Activated naive CD4-positive, alpha-beta T cell treated with anti-CD3 and anti-CD28 coated beads, Interleukin-2, amount 10 ng/mL, durations not matched to agents 7 days and 5 days (primary cell): ENCODE results near the gene UCN2.
A peak's percentile ranks its signal among the peaks of the same experiment; 100 is the strongest.

Source experiments
- CTCF ChIA-PET: fragments of 350-600 bp; sonication (Branson Sonifier 250); formaldehyde crosslinking; loops from one replicate; lab custom pipeline; 2021; ENCODE audit warnings: antibody characterized with exemption; lab: Charles Lee
- DNase-seq: peaks from one replicate; pipeline ENCODE4 v3.0.0-alpha.2; 2020
- H3K27ac Mint-ChIP-seq: one replicate; pipeline ENCODE4 v1.8.0; 2021; ENCODE audit warnings: mild to moderate bottlenecking, moderate library complexity, mixed read lengths
- H3K27me3 Mint-ChIP-seq: one replicate; pipeline ENCODE4 v1.8.0; 2021; ENCODE audit warnings: mild to moderate bottlenecking, mixed read lengths
- H3K36me3 Mint-ChIP-seq: one replicate; pipeline ENCODE4 v1.8.0; 2021; ENCODE audit warnings: mixed read lengths
- H3K4me1 Mint-ChIP-seq: one replicate; pipeline ENCODE4 v1.8.0; 2021; ENCODE audit warnings: mixed read lengths
- H3K4me3 Mint-ChIP-seq: one replicate; pipeline ENCODE4 v1.8.0; 2021; ENCODE audit warnings: mild to moderate bottlenecking, moderate library complexity, mixed read lengths
- H3K9me3 Mint-ChIP-seq: one replicate; pipeline ENCODE4 v1.8.0; 2021; ENCODE audit warnings: mixed read lengths

Gene UCN2

DNA sequence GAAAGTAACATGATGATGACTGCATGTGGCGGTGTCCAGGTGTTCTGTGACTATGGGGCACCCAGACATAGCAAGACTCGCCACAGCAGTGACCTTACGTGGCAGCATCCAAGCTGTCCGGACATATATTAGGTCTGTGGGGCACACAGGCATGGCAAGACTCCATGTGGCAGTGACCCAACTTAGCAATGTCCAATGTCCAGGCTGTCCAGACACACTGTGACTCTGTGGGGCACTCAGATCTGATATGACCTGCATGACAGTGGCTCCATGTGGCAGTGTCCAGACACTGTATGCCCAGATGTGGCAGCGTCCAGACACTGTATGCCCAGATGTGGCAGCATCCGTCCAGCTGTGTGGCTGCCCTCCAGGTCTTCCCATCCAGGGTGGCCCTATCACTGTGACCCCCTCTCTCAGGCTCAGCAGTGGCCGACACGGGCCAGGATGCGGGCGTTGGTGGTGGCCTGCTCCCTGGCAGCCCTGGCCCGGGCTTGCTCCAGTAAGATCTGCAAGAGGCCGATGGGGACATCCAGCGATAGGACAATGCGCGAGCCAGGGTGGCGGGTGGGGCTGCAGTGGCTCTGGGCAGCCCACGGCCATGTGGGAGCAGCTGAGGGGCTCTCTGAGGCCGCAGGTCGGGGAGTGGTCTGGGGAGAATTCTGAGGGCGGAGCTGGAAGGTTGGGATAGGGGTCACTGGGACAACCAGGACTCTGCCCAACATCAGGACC, 1.1 kb downstream of the UCN2 start:
- no peak overlapping the region for H3K27ac Mint-ChIP-seq
- H3K4me1 Mint-ChIP-seq = peaks cover 31% of the 10 kb centered on the region
- DNase-seq = no peak
- no peaks in the 10 kb centered on the region for H3K36me3 Mint-ChIP-seq
- H3K9me3 Mint-ChIP-seq = no peaks in the 10 kb centered on the region
- no peak overlapping the region for H3K4me3 Mint-ChIP-seq
- CTCF ChIA-PET = interaction anchor here (1.4 to 1.5 kb wide), 2 partner anchors 73 to 162 kb away, joined by 3 to 5 read pairs; partner anchors contain the start of gene SLC26A6
- peaks cover 33% of the 10 kb centered on the region for H3K27me3 Mint-ChIP-seq

- Mint-ChIP-seq H3K4me1 (peaks cover 36% of the 10 kb centered on the region), H3K4me3 (no peak overlapping the region), H3K27ac (no peak overlapping the region), H3K9me3 (no peaks in the 10 kb centered on the region), H3K27me3 (peaks cover 33% of the 10 kb centered on the region), H3K36me3 (no peaks in the 10 kb centered on the region)
- CTCF ChIA-PET = interaction anchor here (1.4 to 5.0 kb wide), 3 partner anchors 12 to 161 kb away, joined by 5 to 25 read pairs (median 5); no protein-coding TSS in a partner anchor
- peak; percentile 40 for DNase-seq
Measured at GRCh38 chr3:48561045-48561736, 2.4 kb downstream of the UCN2 start.

DNA sequence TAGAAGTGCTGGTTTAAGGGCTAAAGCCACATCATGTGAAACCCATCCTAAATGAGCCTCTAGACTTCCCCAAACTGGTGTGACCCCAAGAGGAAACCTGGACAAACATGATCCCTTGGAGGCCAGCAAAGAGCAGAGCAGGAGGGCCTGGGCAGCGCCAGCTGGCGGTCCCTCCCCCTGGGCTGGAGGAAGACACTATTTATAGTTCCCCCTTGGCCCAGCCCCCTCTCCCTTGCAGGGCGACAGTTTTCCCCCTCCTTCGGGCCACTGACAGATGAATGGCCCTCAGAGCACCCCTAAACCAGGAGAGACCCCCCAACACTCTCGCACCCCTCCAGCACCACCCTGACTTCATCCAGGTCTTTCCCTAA, 2.9 kb downstream of the UCN2 start:
- no peak overlapping the region for H3K27ac Mint-ChIP-seq
- CTCF ChIA-PET = interaction anchor here (0.7 to 5.0 kb wide), 4 partner anchors 12 to 160 kb away, joined by 3 to 25 read pairs (median 5); partner anchors contain the start of gene SLC26A6
- no peak for DNase-seq
- peaks cover 33% of the 10 kb centered on the region for H3K27me3 Mint-ChIP-seq
- peaks cover 35% of the 10 kb centered on the region for H3K4me1 Mint-ChIP-seq
- peaks cover 3% of the 10 kb centered on the region for H3K36me3 Mint-ChIP-seq
- H3K4me3 Mint-ChIP-seq = no peak overlapping the region
- H3K9me3 Mint-ChIP-seq = no peaks in the 10 kb centered on the region

- DNase-seq = no peak
- H3K36me3 Mint-ChIP-seq = peaks cover 15% of the 10 kb centered on the region
- peaks cover 33% of the 10 kb centered on the region for H3K27me3 Mint-ChIP-seq
- H3K9me3 Mint-ChIP-seq = no peaks in the 10 kb centered on the region
- CTCF ChIA-PET = interaction anchor here (0.9 to 5.0 kb wide), 15 partner anchors 9 to 364 kb away, joined by 3 to 26 read pairs (median 5); partner anchors contain the start of genes ATRIP, CELSR3 and UQCRC1
- peaks cover 52% of the 10 kb centered on the region for H3K4me1 Mint-ChIP-seq
- H3K27ac Mint-ChIP-seq = no peak overlapping the region
- H3K4me3 Mint-ChIP-seq = peak overlapping the region; percentile 2
Measured at GRCh38 chr3:48558493-48559134, 5.0 kb downstream of the UCN2 start.

GRCh38 chr3:48556796-48557626, 6.6 kb downstream of the UCN2 start, which contains the start of gene PFKFB4:
Gene PFKFB4, minus strand, starts transcription at chr3:48556803. Its CDS starts 26 bp downstream, at chr3:48556777.
- Mint-ChIP-seq H3K9me3 (no peaks in the 10 kb centered on the region), H3K36me3 (peaks cover 17% of the 10 kb centered on the region), H3K4me3 (peak within 1 kb of the TSS; percentile 82), H3K4me1 (peaks cover 61% of the 10 kb centered on the region), H3K27me3 (peaks cover 22% of the 10 kb centered on the region), H3K27ac (peak within 1 kb of the TSS; percentile 87)
- CTCF ChIA-PET = interaction anchor here (0.9 to 5.0 kb wide), 11 partner anchors 8 to 286 kb away, joined by 3 to 26 read pairs (median 9); partner anchors contain the start of gene SLC26A6
- DNase-seq = peak; percentile 100

- H3K4me3 Mint-ChIP-seq = peak overlapping the region; percentile 82
- H3K4me1 Mint-ChIP-seq = peaks cover 59% of the 10 kb centered on the region
Measured at GRCh38 chr3:48555949-48556795, 7.4 kb downstream of the UCN2 start.

DNA sequence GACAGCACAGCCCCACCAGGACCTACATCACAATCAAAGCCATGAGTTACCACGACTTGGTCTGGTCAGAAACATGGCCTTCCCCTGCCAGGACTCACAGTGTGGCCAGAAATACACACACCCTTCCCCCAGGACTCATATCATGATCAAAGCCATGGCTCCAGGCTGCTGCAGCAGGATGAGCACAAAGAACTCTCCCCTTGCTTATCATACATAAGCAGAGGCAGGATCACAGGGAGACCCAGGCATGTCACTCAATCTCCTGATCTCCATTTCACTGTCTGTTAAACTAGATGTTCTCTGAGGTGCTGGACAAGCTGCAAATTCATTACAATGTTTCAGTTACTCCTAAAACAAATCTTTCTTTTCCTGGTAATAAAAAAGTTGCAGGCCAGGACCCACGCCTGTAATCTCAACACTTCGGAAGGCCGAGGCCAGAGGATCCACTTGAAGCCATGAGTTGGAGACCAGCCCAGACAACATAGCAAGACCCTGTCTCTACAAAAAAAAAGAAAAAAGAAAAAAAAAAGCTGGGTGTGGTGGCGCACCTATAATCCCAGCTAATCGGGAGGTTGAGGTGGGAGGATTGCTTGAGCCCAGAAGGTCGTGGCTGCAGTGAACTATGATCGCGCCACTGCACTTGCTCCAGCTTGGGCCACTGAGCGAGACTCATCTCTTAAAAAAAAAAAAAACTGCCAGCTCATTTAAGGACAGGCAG, 8.2 kb downstream of the UCN2 start:
- CTCF ChIA-PET = interaction anchor here (0.7 to 2.5 kb wide), 6 partner anchors 9 to 282 kb away, joined by 3 to 16 read pairs (median 4); partner anchors contain the start of gene SLC26A6
- Mint-ChIP-seq H3K4me3 (peak overlapping the region; percentile 82), H3K27ac (no peak overlapping the region), H3K4me1 (peaks cover 58% of the 10 kb centered on the region), H3K9me3 (no peaks in the 10 kb centered on the region), H3K27me3 (peaks cover 8% of the 10 kb centered on the region), H3K36me3 (peaks cover 22% of the 10 kb centered on the region)
- no peak for DNase-seq

More at GRCh38 chr3:48555949-48556795, 7.4 kb downstream of the UCN2 start:
- no peak for DNase-seq
- H3K27me3 Mint-ChIP-seq = peaks cover 16% of the 10 kb centered on the region
- peak overlapping the region; percentile 87 for H3K27ac Mint-ChIP-seq
- CTCF ChIA-PET = interaction anchor here (0.7 to 5.0 kb wide), 12 partner anchors 7 to 361 kb away, joined by 3 to 26 read pairs (median 4); partner anchors contain the start of gene SLC26A6
- H3K9me3 Mint-ChIP-seq = no peaks in the 10 kb centered on the region
- H3K36me3 Mint-ChIP-seq = peaks cover 17% of the 10 kb centered on the region

DNA sequence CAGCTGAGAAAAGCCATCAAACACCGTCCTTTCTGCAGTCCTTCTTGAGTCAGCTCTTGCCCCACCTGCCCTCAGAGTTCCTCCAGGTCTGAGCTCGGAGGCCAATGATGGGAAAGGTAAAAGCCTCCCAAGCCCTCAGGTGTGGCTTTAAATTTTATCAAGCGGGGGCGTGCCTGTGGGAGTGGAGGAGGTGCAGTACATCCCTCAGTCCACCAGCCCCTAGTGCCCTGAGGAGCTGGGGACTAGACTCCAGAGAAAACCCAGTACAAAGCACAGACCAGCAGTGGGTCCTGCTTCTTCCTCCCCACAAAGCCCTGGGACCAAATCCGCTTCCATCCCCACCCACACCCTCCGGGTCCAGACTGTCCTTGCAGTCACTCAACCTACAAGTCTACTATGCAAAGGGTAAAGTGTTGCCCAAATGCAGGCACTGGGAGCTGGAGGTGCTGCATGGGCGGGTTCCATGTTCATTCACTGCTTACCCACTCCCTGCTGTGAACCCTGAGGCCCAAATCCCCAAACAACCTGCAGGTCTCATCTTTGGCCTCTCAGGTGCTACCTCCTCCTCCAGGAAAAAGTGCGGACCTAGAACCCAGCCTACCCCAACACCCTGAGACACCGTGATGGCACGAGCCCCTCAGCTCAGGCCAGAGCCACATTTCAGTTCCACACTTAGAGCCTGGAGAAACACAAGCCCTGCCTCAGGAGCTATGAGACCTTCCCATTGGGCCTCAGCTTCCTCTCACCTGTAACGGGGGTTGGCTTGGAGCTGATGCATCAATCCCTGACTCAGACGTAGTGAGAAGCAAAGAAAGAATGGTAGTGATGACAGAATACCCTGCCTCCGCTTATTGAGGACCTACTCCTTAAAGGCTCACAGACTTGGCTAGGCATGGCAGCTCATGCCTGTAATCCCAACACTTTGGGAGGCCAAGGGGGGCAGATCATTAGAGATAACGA, 9.4 kb downstream of the UCN2 start:
- DNase-seq = no peak
- no peak overlapping the region for H3K27ac Mint-ChIP-seq
- H3K4me1 Mint-ChIP-seq = peaks cover 56% of the 10 kb centered on the region
- peak overlapping the region; percentile 82 for H3K4me3 Mint-ChIP-seq
- H3K9me3 Mint-ChIP-seq = no peaks in the 10 kb centered on the region
- H3K36me3 Mint-ChIP-seq = peaks cover 25% of the 10 kb centered on the region
- H3K27me3 Mint-ChIP-seq = peaks cover under 1% of the 10 kb centered on the region
- CTCF ChIA-PET = interaction anchor here (0.6 to 7.5 kb wide), 6 partner anchors 10 to 156 kb away, joined by 3 to 91 read pairs (median 4); partner anchors contain the start of genes ATRIP, CCDC51 and TMA7

DNA sequence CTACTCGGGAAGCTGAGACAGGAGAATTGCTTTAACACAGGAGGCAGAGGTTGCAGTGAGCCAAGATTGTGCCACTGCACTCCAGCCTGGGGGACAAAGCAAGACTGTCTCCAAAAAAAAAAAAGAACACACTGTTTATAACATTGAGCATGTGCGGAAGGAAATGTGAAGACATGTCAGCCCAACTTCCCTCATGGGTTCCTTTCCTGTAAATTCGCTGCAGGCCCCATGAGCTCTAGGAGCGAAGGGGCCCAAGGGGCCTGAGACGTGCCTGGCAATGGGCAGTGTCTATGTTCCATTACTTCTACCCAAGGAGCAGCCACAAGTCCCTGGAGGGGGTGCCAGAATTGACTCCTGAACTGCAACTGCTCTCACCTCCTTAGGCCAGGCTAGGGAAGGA, 10.2 kb downstream of the UCN2 start:
- peaks cover 32% of the 10 kb centered on the region for H3K36me3 Mint-ChIP-seq
- no peak overlapping the region for H3K4me3 Mint-ChIP-seq
- DNase-seq = no peak
- H3K27ac Mint-ChIP-seq = no peak overlapping the region
- peaks cover 55% of the 10 kb centered on the region for H3K4me1 Mint-ChIP-seq
- no peaks in the 10 kb centered on the region for H3K27me3 Mint-ChIP-seq
- CTCF ChIA-PET = interaction anchor here (0.6 to 7.5 kb wide), 6 partner anchors 11 to 153 kb away, joined by 3 to 91 read pairs (median 4); partner anchors contain the start of genes ATRIP, CCDC51 and TMA7
- H3K9me3 Mint-ChIP-seq = no peaks in the 10 kb centered on the region

DNA sequence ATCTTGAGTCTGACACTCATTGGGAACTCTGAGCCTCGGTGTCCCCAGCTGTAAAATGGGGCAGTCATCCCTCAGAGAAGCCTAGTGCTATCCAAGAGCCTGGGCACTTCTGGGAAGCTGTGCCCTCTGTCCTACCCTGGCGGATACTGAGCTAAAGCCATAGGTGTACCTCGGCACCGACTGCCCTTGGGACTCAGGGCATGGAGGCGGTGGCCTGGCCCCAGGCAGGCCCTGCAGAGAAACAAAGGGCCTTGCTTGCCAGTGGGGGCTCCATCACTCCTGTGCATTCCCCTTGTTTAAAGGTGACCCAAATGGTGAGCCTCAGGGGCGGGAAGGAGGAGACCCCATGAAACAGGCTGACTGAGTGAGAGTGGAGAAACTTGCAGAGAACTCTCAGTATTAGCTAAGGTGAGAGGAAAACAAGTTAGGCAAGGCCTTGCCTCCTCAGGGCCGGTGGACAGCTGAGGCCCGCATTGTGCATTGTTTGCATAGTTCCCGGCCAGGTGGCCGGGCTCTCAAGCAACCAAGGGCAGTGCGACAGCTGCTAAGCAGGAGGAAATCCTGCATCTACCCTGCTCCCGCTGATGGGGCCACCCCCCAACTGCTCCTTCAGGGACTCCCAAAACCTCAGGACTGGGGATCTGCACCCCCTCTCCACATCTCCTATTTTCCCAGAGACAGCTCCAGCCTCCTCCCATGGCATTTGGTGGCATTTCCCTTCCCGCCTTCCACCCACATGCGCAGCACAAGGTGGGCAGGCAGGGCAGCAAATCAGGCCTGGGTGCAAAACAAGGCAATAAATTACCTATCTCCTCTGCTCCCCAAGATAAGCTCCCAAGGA, 11.2 kb downstream of the UCN2 start:
- peaks cover 50% of the 10 kb centered on the region for H3K4me1 Mint-ChIP-seq
- CTCF ChIA-PET = interaction anchor here (1.2 to 7.5 kb wide), 4 partner anchors 10 to 152 kb away, joined by 3 to 91 read pairs (median 3); partner anchors contain the start of genes CCDC51 and TMA7
- H3K9me3 Mint-ChIP-seq = no peaks in the 10 kb centered on the region
- no peak for DNase-seq
- peaks cover 38% of the 10 kb centered on the region for H3K36me3 Mint-ChIP-seq
- no peak overlapping the region for H3K4me3 Mint-ChIP-seq
- no peaks in the 10 kb centered on the region for H3K27me3 Mint-ChIP-seq
- no peak overlapping the region for H3K27ac Mint-ChIP-seq
